Measurements from ENCODE around the gene ITM2B.

DNA sequence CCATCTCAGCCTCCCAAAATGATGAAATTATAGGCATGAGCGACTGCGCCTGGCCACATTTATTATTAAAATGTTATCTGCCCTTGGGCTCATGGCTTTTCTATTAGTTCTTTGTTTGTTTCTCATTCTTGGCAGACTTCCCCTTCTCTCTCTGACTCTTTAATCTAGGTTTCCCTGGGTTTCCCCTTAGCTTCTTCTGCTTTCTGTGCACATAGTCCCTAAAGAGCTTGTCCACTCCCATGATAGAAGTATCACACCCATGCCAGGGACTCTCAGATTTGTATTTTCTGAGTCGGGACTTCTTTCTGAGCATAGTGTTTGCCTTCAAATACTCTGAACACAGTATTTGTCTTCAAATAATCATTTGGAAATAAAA, 38.6 kb upstream of the ITM2B start:
- TF ChIP-seq, protein P1, sequence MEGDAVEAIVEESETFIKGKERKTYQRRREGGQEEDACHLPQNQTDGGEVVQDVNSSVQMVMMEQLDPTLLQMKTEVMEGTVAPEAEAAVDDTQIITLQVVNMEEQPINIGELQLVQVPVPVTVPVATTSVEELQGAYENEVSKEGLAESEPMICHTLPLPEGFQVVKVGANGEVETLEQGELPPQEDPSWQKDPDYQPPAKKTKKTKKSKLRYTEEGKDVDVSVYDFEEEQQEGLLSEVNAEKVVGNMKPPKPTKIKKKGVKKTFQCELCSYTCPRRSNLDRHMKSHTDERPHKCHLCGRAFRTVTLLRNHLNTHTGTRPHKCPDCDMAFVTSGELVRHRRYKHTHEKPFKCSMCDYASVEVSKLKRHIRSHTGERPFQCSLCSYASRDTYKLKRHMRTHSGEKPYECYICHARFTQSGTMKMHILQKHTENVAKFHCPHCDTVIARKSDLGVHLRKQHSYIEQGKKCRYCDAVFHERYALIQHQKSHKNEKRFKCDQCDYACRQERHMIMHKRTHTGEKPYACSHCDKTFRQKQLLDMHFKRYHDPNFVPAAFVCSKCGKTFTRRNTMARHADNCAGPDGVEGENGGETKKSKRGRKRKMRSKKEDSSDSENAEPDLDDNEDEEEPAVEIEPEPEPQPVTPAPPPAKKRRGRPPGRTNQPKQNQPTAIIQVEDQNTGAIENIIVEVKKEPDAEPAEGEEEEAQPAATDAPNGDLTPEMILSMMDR (IDR thresholded peaks at IDR 0.05; ENCODE audit: insufficient read depth, low read length, poor library complexity, severe bottlenecking): no peak
- TF ChIP-seq EZH2phosphoT487 (conservative IDR thresholded peaks at IDR 0.05; ENCODE audit: low read length): no peak

All from SU-DHL-6 (cell line).